GM12872 (cell line): Measurements from ENCODE around the gene PRKN.

Source experiments
- CTCF ChIP-seq: IDR thresholded peaks from 3 replicates; pipeline ENCODE4 v1.5.1; 2011; ENCODE audit warnings: low read depth, mild to moderate bottlenecking, low read length, moderate library complexity; ENCODE audit not compliant: insufficient read depth

Gene PRKN

GRCh38 chr6:162178266-162178665 is 549.3 kb downstream of the PRKN start:
- no peak for TF ChIP-seq CTCF

GRCh38 chr6:162177746-162178145 is 549.8 kb downstream of the PRKN start:
- no peak for TF ChIP-seq CTCF

- TF ChIP-seq CTCF = no peak
Measured at GRCh38 chr6:162173466-162173865, 554.1 kb downstream of the PRKN start.

- no peak for TF ChIP-seq CTCF
Measured at GRCh38 chr6:162165479-162165878, 562.1 kb downstream of the PRKN start.

GRCh38 chr6:162157167-162157870 is 570.2 kb downstream of the PRKN start:
- TF ChIP-seq CTCF = no peak

- TF ChIP-seq CTCF = no peak
Measured at GRCh38 chr6:162156146-162156545, 571.4 kb downstream of the PRKN start.

GRCh38 chr6:162154930-162155329 is 572.6 kb downstream of the PRKN start:
- TF ChIP-seq CTCF = no peak
